Measurements from ENCODE around the gene BPIFB2. TPM values are rescaled to one million over a fixed set of nuclear protein-coding genes. Genes with fewer than 3 reads are reported as not detected.

Gene BPIFB2
- polyA plus RNA-seq, 3 donors, result not detected

DNA sequence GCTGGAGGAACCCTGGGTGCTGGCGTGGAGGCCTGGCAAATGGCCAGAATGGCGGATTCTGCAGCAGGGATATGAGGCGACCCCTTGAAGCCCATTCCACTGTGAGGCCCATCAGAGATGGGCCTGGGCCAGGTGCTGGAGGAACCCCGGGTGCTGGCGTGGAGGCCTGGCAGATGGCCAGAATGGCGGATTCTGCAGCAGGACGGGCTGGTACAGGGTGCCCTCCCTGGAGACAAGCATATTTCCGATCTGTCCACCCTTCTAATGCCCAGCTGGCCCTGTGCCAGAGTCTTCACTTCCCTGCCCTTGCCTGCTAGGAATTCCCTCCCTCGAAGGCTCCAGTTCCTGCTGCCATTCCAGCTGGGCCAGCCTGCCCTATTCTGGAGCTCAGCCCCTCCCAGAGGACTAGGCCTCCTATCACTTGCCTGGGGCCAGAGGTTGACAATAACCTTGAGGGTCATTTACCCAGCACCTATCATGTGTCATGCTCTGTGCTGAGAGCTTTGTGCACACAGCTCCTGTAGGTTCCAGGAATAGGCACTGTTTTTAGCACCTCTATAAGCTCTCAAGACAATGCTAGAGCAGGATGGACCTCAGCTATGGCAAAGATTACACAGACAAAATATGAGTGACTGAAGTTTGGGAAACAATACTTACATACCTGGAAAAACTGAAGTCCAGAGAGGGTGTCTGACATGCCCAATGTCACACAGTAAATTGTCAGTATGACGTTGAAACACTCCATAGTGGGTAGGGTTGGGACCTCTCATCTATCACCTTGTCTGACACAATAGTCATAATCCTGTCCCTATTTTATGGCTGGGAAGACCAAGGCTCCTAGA lies 24.7 kb upstream of the BPIFB2 start:
- no peaks in the 10 kb centered on the region for H3K4me1 ChIP-seq (ENCODE audit: control insufficient read depth in 1 of 2, insufficient read depth in 2 of 2, low read length in 2 of 2)
- H2AFZ ChIP-seq (ENCODE audit: insufficient read depth, low read depth, low read length, poor library complexity, severe bottlenecking), result no peak overlapping the region
- H3K27ac ChIP-seq (ENCODE audit: low read depth in 1 of 2, low read length in 2 of 2), result no peak overlapping the region
- 81% methylated on average over 9 of the region's 10 CpGs for WGBS (ENCODE audit: insufficient coverage)
- no peak overlapping the region for H3K9ac ChIP-seq (ENCODE audit: insufficient read depth, low read length, poor library complexity, severe bottlenecking)
- Mint-ChIP-seq H3K27me3 (ENCODE audit: low read depth in 3 of 3) (peaks cover 0 to 3% (median 1%) of the 10 kb centered on the region in 3 donors), H3K36me3 (no peaks in the 10 kb centered on the region), H3K4me3 (no peak overlapping the region), H3K4me1 (no peaks in the 10 kb centered on the region), H3K27ac (no peak overlapping the region), H3K9me3 (no peaks in the 10 kb centered on the region)
- no peaks in the 10 kb centered on the region for H3K27me3 ChIP-seq (ENCODE audit: control insufficient read depth in 2 of 2, insufficient read depth in 2 of 2, low read length in 2 of 2)
- H3K36me3 ChIP-seq (replicated peaks in 1 of 2; ENCODE audit: control insufficient read depth in 1 of 2, insufficient read depth in 2 of 2, low read length in 2 of 2), result no peaks in the 10 kb centered on the region
- intact Hi-C loops (cut with micrococcal nuclease), result no loop called here
- no peaks in the 10 kb centered on the region for H4K20me1 ChIP-seq (ENCODE audit: insufficient read depth, low read length)
- TF ChIP-seq CTCF (IDR thresholded peaks at IDR 0.05), result no peak
- no peak overlapping the region for H3K4me3 ChIP-seq (replicated peaks in 1 of 3; ENCODE audit: low read depth in 2 of 3, low read length in 3 of 3)
- no peaks in the 10 kb centered on the region for H3K79me2 ChIP-seq (ENCODE audit: insufficient read depth, low read length)
- no peak for DNase-seq
- no peaks in the 10 kb centered on the region for H3K9me3 ChIP-seq (replicated peaks in 1 of 2; ENCODE audit: control insufficient read depth in 1 of 2, insufficient read depth in 1 of 2, low read length in 2 of 2)
- no peak overlapping the region for H3K4me2 ChIP-seq (replicated peaks; ENCODE audit: extremely low read depth, low read length, poor library complexity, severe bottlenecking)

GRCh38 chr20:32983459-32984112 lies 23.9 kb upstream of the BPIFB2 start:
- H3K4me1 Mint-ChIP-seq, result no peaks in the 10 kb centered on the region
- DNase-seq, result no peak
- Histone ChIP-seq H3K4me3 (replicated peaks in 1 of 3; ENCODE audit: low read depth in 2 of 3, low read length in 3 of 3) (no peak overlapping the region), H4K20me1 (ENCODE audit: insufficient read depth, low read length) (no peaks in the 10 kb centered on the region), H3K9me3 (replicated peaks in 1 of 2; ENCODE audit: control insufficient read depth in 1 of 2, insufficient read depth in 1 of 2, low read length in 2 of 2) (no peaks in the 10 kb centered on the region), H3K27me3 (ENCODE audit: control insufficient read depth in 2 of 2, insufficient read depth in 2 of 2, low read length in 2 of 2) (no peaks in the 10 kb centered on the region), H3K27ac (ENCODE audit: low read depth in 1 of 2, low read length in 2 of 2) (no peak overlapping the region), H3K4me2 (replicated peaks; ENCODE audit: extremely low read depth, low read length, poor library complexity, severe bottlenecking) (no peak overlapping the region), H2AFZ (ENCODE audit: insufficient read depth, low read depth, low read length, poor library complexity, severe bottlenecking) (no peak overlapping the region), H3K36me3 (replicated peaks in 1 of 2; ENCODE audit: control insufficient read depth in 1 of 2, insufficient read depth in 2 of 2, low read length in 2 of 2) (no peaks in the 10 kb centered on the region), H3K79me2 (ENCODE audit: insufficient read depth, low read length) (no peaks in the 10 kb centered on the region), H3K9ac (ENCODE audit: insufficient read depth, low read length, poor library complexity, severe bottlenecking) (no peak overlapping the region), H3K4me1 (ENCODE audit: control insufficient read depth in 1 of 2, insufficient read depth in 2 of 2, low read length in 2 of 2) (no peaks in the 10 kb centered on the region)
- H3K4me3 Mint-ChIP-seq, result no peak overlapping the region
- 100% methylated on average over 3 of the region's 12 CpGs for WGBS (ENCODE audit: insufficient coverage)
- no peaks in the 10 kb centered on the region for H3K36me3 Mint-ChIP-seq
- no peaks in the 10 kb centered on the region for H3K9me3 Mint-ChIP-seq
- TF ChIP-seq CTCF (IDR thresholded peaks at IDR 0.05), result no peak
- intact Hi-C loops (cut with micrococcal nuclease), result no loop called here
- peak overlapping the region in 1 of 7 donors; percentile 42 for H3K27ac Mint-ChIP-seq
- H3K27me3 Mint-ChIP-seq (ENCODE audit: low read depth in 3 of 3), result peaks cover 0 to 3% (median 1%) of the 10 kb centered on the region in 3 donors

Measured in CD14-positive monocyte (primary cell).